DOHH2 (cell line): ENCODE results near the gene TTC27.

Source experiments
- CTCF ChIP-seq: fragments of 200-600 bp; sonication (generic); IDR thresholded peaks from one replicate; pipeline ENCODE4 v1.5.1; 2014; ENCODE audit warnings: antibody characterized with exemption, mild to moderate bottlenecking, low read depth, low read length; ENCODE audit not compliant: poor library complexity, severe bottlenecking
- EZH2phosphoT487 ChIP-seq: fragments of 200-600 bp; sonication (generic); IDR thresholded peaks from 2 replicates; pipeline ENCODE4 v1.6.1; 2017; ENCODE audit warnings: borderline replicate concordance, mild to moderate bottlenecking, antibody characterized with exemption, low read length, moderate library complexity, mixed read lengths

DNA sequence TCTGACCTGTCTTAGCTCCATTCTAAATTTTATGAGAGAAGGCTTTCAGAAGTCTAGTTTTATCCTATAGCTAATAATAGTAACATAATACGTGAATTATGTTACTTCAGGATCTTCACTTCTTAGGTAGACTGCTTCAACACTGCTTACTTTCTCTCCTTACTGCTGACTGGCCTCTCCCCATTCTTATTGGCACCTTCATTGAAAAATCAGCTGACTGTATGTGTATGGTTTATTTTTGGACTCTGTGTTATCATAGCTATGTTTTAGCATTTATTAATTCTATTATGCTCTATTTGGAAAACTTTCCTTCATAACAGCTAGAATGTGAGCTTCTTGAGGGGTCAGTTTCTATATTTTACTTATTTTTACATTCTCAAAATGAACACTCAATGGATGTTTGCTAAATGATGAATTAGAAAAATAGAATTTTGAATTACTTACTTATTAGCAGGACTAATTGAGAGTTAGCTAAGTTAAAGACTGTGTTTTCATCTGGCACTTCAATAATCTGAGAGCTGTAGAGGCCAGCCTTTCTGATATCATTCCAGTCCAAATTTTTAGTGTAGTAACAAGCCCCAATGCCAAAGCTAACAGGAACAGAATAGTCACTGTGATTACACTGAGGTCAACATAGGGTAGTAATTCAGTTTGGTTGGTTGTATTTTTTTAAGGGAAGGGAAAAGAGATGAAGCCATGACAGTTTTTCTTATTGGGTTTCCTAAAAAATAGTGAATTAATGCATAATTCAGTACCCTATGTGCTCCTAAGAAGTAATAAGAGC is 92.3 kb downstream of the TTC27 start:
- no peak for TF ChIP-seq CTCF
- TF ChIP-seq EZH2phosphoT487: no peak
